HCT116 (cell line): Measurements from ENCODE around the gene MUC6.
"Not testable (repeated sequence)": the region's sequence is repeated elsewhere in the genome, so short reads cannot be mapped to it uniquely, and the experiment has no call there.

Experiments
- EZH2phosphoT487 ChIP-seq: fragments of 200-600 bp; IDR thresholded peaks from 2 replicates; pipeline ENCODE4 v1.6.1; 2018; ENCODE audit warnings: antibody characterized with exemption, borderline replicate concordance
- MAX ChIP-seq: IDR thresholded peaks from 2 replicates; pipeline ENCODE4 v1.6.1; 2012
- POLR2A ChIP-seq: IDR thresholded peaks from 2 replicates; pipeline ENCODE4 v1.7.0; 2011; ENCODE audit warnings: borderline replicate concordance; ENCODE audit not compliant: insufficient read depth, insufficient read length; ENCODE audit errors: extremely low read depth
- ZNF274 ChIP-seq: fragments of 200-500 bp; sonication (Bioruptor generic); IDR thresholded peaks from 2 replicates; pipeline ENCODE4 v1.6.1; 2014; ENCODE audit warnings: mild to moderate bottlenecking, low read depth, low read length, inconsistent platforms
- TF ChIP-seq, protein P1 (sequence below), 3 experiments: fragments of 200-600 bp in 1 of 3; sonication (generic) in 1 of 3; IDR thresholded peaks in 2 of 3; conservative IDR thresholded peaks in 1 of 3; 2 replicates each; pipeline ENCODE4 v1.5.1; 2012 to 2017; ENCODE audit warnings: low read depth in 2 of 3, low read length in 2 of 3, antibody characterized with exemption in 1 of 3, borderline replicate concordance in 1 of 3, control low read depth in 1 of 3, mild to moderate bottlenecking in 1 of 3, mixed read lengths in 1 of 3, mixed run types in 1 of 3, moderate library complexity in 1 of 3; ENCODE audit not compliant: insufficient read depth in 1 of 3

DNA sequence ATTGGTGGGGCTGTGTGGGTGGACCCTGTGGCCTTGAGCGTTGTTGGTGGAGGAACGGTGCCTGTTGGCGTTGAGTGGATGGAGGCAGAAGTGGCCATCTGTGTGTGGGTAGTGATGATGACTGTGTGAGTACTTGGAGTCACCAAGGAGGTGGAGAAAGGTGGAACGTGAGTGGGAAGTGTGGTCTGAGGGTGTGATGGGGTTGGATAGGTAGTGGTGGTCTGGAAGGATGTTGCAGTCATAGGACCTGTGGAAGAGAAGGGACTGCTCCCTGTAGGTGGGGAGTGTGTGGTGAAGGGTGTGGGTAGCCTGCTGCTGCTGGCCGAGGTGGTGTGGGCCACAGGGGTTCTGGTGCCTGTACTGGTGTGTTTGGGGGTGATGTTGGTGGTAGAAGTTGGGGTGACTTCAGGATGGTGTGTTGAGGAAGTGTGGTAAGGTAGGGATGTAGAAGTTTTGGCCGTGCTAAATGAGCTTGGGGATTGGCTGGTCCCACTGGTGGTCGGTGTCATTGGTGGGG lies 19.9 kb downstream of the MUC6 start:
- not testable (repeated sequence) for TF ChIP-seq MAX, ZNF274, EZH2phosphoT487, POLR2A
- TF ChIP-seq, protein P1, sequence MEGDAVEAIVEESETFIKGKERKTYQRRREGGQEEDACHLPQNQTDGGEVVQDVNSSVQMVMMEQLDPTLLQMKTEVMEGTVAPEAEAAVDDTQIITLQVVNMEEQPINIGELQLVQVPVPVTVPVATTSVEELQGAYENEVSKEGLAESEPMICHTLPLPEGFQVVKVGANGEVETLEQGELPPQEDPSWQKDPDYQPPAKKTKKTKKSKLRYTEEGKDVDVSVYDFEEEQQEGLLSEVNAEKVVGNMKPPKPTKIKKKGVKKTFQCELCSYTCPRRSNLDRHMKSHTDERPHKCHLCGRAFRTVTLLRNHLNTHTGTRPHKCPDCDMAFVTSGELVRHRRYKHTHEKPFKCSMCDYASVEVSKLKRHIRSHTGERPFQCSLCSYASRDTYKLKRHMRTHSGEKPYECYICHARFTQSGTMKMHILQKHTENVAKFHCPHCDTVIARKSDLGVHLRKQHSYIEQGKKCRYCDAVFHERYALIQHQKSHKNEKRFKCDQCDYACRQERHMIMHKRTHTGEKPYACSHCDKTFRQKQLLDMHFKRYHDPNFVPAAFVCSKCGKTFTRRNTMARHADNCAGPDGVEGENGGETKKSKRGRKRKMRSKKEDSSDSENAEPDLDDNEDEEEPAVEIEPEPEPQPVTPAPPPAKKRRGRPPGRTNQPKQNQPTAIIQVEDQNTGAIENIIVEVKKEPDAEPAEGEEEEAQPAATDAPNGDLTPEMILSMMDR (IDR thresholded peaks at IDR 0.05 in 2 of 3, conservative IDR thresholded peaks at IDR 0.05 in 1 of 3; ENCODE audit: borderline replicate concordance in 1 of 3, insufficient read depth in 1 of 3, low read depth in 2 of 3, low read length in 2 of 3) = not testable (repeated sequence)
